OCI-LY1 (cell line): ENCODE results near the gene BAIAP2L2.

ENCODE experiments used
- H2AFZ ChIP-seq: fragments of 200-600 bp; sonication (generic), shearing (Covaris generic); 2 replicates; pipeline ENCODE4 v1.6.0; 2014; ENCODE audit warnings: antibody characterized with exemption, mild to moderate bottlenecking, low read length
- H3F3A ChIP-seq: fragments of 200-600 bp; sonication (generic), shearing (Covaris generic); 2 replicates; pipeline ENCODE4 v1.6.0; 2014; ENCODE audit warnings: mild to moderate bottlenecking, antibody characterized with exemption, low read length, moderate library complexity; ENCODE audit not compliant: insufficient read depth
- H3K27ac ChIP-seq: fragments of 200-600 bp; sonication (generic); 2 replicates; pipeline ENCODE4 v1.5.1; 2014; ENCODE audit warnings: low read length, mixed run types, mild to moderate bottlenecking, low read depth; ENCODE audit not compliant: poor library complexity, severe bottlenecking
- H3K27me3 ChIP-seq: fragments of 200-600 bp; sonication (generic); 2 replicates; pipeline ENCODE4 v1.6.0; 2014; ENCODE audit warnings: antibody characterized with exemption, mild to moderate bottlenecking, low read length, moderate library complexity; ENCODE audit not compliant: insufficient read depth
- H3K36me3 ChIP-seq: fragments of 200-600 bp; sonication (generic); 2 replicates; pipeline ENCODE4 v1.6.1; 2014; ENCODE audit warnings: mild to moderate bottlenecking, antibody characterized with exemption, low read length, moderate library complexity, mixed read lengths; ENCODE audit not compliant: insufficient read depth
- H3K4me1 ChIP-seq: fragments of 200-600 bp; sonication (generic); 2 replicates; pipeline ENCODE4 v1.5.1; 2014; ENCODE audit warnings: mild to moderate bottlenecking, low read length, moderate library complexity; ENCODE audit not compliant: insufficient read depth, severe bottlenecking
- H3K4me2 ChIP-seq: fragments of 200-600 bp; sonication (generic), shearing (Covaris generic); 2 replicates; pipeline ENCODE4 v1.6.1; 2014; ENCODE audit warnings: low read length
- H3K4me3 ChIP-seq: fragments of 200-600 bp; sonication (generic); 2 replicates; pipeline ENCODE4 v1.5.1; 2014; ENCODE audit warnings: low read length, low read depth, mild to moderate bottlenecking, mixed read lengths; ENCODE audit not compliant: poor library complexity, severe bottlenecking
- H3K79me2 ChIP-seq: fragments of 200-600 bp; shearing (Covaris generic); 2 replicates; pipeline ENCODE4 v1.6.1; 2016; ENCODE audit warnings: mixed run types, low read length, mixed read lengths; ENCODE audit not compliant: insufficient read depth
- H3K9ac ChIP-seq: fragments of 200-600 bp; sonication (generic), shearing (Covaris generic); 2 replicates; pipeline ENCODE4 v1.6.1; 2014; ENCODE audit warnings: mild to moderate bottlenecking, low read length, mixed read lengths
- H3K9me2 ChIP-seq: fragments of 200-600 bp; sonication (generic), shearing (Covaris generic); 2 replicates; pipeline ENCODE4 v1.6.1; 2014; ENCODE audit warnings: low read depth, mild to moderate bottlenecking, low read length, mixed read lengths
- H3K9me3 ChIP-seq: fragments of 200-600 bp; shearing (Covaris generic); 2 replicates; pipeline ENCODE4 v1.6.1; 2014; ENCODE audit warnings: low read length, mixed read lengths
- H4K20me1 ChIP-seq: fragments of 200-600 bp; sonication (generic), shearing (Covaris generic); 2 replicates; pipeline ENCODE4 v1.6.0; 2016; ENCODE audit warnings: mild to moderate bottlenecking, low read length; ENCODE audit not compliant: insufficient read depth
- EZH2 ChIP-seq: fragments of 200-600 bp; sonication (generic), shearing (Covaris generic); IDR thresholded peaks from 2 replicates; pipeline ENCODE4 v1.8.0; 2017; ENCODE audit warnings: borderline replicate concordance, mixed run types, mild to moderate bottlenecking, antibody characterized with exemption, low read length, moderate library complexity, mixed read lengths
- TF ChIP-seq, protein P1 (sequence below): fragments of 200-600 bp; sonication (generic), shearing (Covaris generic); IDR thresholded peaks from 2 replicates; pipeline ENCODE4 v1.5.1; 2017; ENCODE audit warnings: mild to moderate bottlenecking, antibody characterized with exemption, low read length, moderate library complexity, mixed read lengths

BAIAP2L2 gene

DNA sequence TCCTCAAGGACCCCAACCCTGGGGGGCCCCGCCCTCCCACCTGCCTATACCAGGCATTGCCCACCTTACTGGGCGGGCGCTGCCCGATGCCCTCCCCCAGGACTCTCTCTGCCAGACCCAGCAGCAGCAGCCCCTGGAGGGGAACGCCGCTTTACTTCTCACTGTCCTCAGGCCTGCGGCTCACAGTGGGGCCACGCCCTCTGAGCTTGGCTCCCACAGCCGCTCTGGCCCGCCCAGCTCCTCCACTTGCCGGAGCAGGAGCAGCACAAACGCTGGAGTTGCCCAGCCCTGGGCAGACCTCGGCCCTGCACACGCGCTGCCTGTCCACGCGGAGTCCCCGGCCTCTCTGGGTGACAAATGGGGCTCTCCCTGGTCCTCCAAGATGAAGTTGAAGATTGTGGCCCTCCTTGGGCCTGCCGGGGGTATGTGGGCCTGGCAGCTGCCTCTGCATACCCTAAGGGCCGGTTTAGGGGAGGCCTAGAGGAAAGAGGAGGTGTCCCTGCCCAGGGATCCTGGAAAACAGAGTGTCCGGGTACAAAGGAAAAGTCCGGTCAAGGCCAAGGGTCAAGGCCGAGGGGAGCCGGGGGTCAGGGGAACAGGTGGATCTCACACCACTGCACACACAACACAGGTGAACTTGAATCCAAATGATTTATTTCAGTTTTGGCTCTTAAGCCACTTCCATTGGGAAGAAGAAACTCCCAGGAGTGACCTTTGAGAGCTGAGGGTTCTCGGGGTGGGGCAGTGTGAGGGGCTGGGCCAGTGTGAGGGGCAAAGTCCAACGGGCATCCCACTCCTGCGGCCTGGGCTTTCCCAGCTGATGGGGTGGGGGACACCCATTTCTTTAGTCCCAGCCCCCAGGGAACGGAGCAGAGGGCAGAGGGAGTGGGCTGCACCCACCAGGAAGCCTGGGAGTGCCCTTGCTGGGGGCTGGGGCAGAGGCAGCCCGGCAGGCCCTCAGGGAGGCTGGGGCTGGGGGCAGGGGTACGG, 674 bp upstream of the BAIAP2L2 start:
- no peaks in the 10 kb centered on the region for H3K4me1 ChIP-seq
- no peaks in the 10 kb centered on the region for H3K9me2 ChIP-seq
- H2AFZ ChIP-seq = no peak overlapping the region
- no peak overlapping the region for H3K4me2 ChIP-seq
- no peaks in the 10 kb centered on the region for H3K79me2 ChIP-seq
- H3K9ac ChIP-seq = no peak overlapping the region
- no peaks in the 10 kb centered on the region for H3K36me3 ChIP-seq
- no peak for TF ChIP-seq EZH2
- TF ChIP-seq, protein P1, sequence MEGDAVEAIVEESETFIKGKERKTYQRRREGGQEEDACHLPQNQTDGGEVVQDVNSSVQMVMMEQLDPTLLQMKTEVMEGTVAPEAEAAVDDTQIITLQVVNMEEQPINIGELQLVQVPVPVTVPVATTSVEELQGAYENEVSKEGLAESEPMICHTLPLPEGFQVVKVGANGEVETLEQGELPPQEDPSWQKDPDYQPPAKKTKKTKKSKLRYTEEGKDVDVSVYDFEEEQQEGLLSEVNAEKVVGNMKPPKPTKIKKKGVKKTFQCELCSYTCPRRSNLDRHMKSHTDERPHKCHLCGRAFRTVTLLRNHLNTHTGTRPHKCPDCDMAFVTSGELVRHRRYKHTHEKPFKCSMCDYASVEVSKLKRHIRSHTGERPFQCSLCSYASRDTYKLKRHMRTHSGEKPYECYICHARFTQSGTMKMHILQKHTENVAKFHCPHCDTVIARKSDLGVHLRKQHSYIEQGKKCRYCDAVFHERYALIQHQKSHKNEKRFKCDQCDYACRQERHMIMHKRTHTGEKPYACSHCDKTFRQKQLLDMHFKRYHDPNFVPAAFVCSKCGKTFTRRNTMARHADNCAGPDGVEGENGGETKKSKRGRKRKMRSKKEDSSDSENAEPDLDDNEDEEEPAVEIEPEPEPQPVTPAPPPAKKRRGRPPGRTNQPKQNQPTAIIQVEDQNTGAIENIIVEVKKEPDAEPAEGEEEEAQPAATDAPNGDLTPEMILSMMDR = no peak
- no peaks in the 10 kb centered on the region for H3F3A ChIP-seq
- no peaks in the 10 kb centered on the region for H3K27me3 ChIP-seq
- no peak overlapping the region for H3K4me3 ChIP-seq
- no peaks in the 10 kb centered on the region for H4K20me1 ChIP-seq
- H3K9me3 ChIP-seq = no peaks in the 10 kb centered on the region
- H3K27ac ChIP-seq = no peak overlapping the region

DNA sequence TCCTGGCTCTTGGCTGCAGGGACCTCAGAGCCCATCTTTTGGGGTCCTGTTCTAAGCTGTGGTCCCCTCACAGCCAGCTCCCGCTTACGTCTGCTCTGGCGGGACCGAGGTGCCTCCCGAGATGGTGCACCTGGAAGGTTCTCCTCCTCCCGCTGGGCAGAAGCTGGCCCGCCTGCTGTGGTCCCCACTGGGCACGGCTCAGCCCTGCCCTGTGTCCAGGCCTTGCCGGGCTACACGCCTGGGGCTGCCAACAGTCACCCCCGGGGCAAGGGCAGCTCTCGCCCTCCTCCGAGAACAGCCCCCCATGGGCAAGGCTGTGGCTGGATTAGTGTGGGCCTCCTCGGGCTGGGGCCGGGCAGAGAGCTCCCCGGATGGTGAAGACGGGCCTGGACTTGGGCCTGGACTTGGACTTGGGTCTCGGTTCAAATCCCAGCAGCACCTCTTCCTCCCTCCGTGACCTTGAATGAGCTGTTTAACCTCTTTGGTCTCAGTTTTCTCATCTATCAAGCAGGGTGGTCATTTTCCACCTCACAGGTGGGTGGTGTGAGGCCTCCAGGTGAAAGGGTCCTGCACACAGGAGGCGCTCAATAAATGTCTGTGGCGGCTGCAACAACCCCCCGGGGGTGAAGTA, 998 bp downstream of the BAIAP2L2 start:
- no peak overlapping the region for H3K4me2 ChIP-seq
- H3K9me2 ChIP-seq = no peaks in the 10 kb centered on the region
- H3K36me3 ChIP-seq = no peaks in the 10 kb centered on the region
- no peaks in the 10 kb centered on the region for H3K79me2 ChIP-seq
- no peak overlapping the region for H2AFZ ChIP-seq
- H3K27me3 ChIP-seq = no peaks in the 10 kb centered on the region
- no peak overlapping the region for H3K27ac ChIP-seq
- H3K9ac ChIP-seq = no peak overlapping the region
- H3K4me1 ChIP-seq = no peaks in the 10 kb centered on the region
- no peak overlapping the region for H3K4me3 ChIP-seq
- no peak for TF ChIP-seq EZH2
- TF ChIP-seq, protein P1 = no peak
- no peaks in the 10 kb centered on the region for H4K20me1 ChIP-seq
- no peaks in the 10 kb centered on the region for H3F3A ChIP-seq
- H3K9me3 ChIP-seq = no peaks in the 10 kb centered on the region

DNA sequence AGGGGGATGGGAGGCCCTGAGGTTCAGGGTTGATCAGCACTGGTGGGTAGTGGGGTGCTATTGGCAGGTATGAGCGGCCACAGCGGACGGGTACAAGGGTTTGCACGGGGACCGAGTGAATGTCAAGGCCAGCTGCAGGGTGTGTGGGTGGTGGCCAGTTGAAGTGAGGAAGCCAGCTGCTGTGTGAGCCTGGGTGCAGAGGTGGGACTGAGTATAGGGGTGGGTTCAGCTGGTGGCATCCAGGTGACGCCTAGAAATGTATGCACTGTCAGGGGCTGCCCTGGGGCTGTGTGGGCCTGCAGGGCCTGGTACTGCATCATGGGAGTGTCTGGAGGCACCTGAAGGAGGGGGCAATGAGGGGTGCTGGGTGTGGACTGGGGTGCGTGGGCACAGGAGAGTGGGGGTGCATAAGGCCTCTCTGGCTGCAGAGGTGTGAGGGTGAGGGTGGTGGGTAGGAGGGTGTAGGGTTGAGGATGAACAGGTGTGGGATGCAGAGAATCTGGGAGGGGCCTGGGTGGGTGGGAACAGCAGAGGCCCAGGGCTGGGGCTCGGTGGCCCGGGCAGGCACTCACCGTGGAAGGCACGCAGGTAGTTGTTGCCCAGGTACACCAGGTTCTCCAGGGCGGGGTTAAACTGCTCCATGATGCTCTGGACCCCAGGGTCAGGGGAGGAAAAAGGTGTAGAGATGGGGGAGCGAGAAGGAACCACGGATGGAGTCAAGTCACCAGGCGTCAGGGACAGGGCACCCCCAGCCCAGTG, 1.7 kb downstream of the BAIAP2L2 start:
- H3K36me3 ChIP-seq = no peaks in the 10 kb centered on the region
- no peaks in the 10 kb centered on the region for H3K79me2 ChIP-seq
- H3F3A ChIP-seq = no peaks in the 10 kb centered on the region
- no peak overlapping the region for H3K4me2 ChIP-seq
- no peak overlapping the region for H3K27ac ChIP-seq
- no peaks in the 10 kb centered on the region for H4K20me1 ChIP-seq
- H3K9me3 ChIP-seq = no peaks in the 10 kb centered on the region
- H2AFZ ChIP-seq = no peak overlapping the region
- no peak overlapping the region for H3K4me3 ChIP-seq
- H3K27me3 ChIP-seq = no peaks in the 10 kb centered on the region
- no peak overlapping the region for H3K9ac ChIP-seq
- no peak for TF ChIP-seq EZH2
- TF ChIP-seq, protein P1 = no peak
- no peaks in the 10 kb centered on the region for H3K9me2 ChIP-seq
- H3K4me1 ChIP-seq = no peaks in the 10 kb centered on the region
